Measurements from ENCODE around the gene VPS29. TPM values are rescaled to one million over a fixed set of nuclear protein-coding genes. Genes with fewer than 3 reads are reported as not detected.

VPS29 gene
- polyA plus RNA-seq, 1 of the 3 experiments (the other 2 are of a cell fraction), result 110 TPM

DNA sequence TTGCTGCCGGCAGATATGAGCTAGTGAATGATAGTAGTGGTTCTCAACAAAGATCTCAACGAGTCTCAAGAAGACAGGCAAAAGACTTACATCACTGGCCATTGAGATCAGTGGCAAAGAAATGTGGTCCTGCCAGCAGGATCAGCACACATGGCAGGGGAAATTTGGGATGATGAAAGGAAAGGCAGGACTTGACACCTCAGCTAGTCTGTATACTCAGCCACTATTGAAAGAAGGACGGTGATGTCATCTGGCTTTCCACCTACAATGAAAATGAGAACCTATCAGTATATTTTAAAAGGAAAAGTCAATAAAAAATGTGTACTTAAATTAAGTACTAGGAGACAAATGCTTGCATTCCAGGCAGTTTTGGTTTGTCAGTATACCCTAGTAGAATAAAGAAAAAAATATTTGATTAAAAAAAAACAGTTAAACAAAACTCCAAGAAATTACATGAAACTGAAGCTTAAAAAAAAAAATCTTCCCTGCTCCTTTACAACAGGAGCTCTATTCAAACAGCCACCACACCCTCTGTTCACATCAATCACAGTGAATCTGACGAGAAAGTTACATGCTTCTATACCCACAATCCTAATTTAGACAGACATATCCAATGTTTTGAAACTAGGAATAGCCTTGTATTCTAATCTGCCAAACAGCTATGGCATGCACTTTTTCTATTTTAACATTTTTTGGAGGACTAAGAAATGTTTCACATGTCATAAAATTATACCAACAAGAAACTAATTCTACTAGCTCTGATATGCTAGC lies 35.1 kb upstream of the VPS29 start:
- TF ChIP-seq, protein P1, sequence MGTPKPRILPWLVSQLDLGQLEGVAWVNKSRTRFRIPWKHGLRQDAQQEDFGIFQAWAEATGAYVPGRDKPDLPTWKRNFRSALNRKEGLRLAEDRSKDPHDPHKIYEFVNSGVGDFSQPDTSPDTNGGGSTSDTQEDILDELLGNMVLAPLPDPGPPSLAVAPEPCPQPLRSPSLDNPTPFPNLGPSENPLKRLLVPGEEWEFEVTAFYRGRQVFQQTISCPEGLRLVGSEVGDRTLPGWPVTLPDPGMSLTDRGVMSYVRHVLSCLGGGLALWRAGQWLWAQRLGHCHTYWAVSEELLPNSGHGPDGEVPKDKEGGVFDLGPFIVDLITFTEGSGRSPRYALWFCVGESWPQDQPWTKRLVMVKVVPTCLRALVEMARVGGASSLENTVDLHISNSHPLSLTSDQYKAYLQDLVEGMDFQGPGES (IDR thresholded peaks at IDR 0.05; ENCODE audit: low read depth, low read length), result no peak
- TF ChIP-seq CHD2 (IDR thresholded peaks at IDR 0.05; ENCODE audit: low read length, partially characterized antibody) (no peak), JUND (IDR thresholded peaks at IDR 0.05) (no peak), NFIC (IDR thresholded peaks at IDR 0.05; ENCODE audit: borderline replicate concordance) (no peak), SMC3 (IDR thresholded peaks at IDR 0.05; ENCODE audit: low read depth, low read length) (no peak), RAD21 (IDR thresholded peaks at IDR 0.05; ENCODE audit: low read length) (no peak)
- TF ChIP-seq, protein P2, sequence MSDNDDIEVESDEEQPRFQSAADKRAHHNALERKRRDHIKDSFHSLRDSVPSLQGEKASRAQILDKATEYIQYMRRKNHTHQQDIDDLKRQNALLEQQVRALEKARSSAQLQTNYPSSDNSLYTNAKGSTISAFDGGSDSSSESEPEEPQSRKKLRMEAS (IDR thresholded peaks at IDR 0.05; ENCODE audit: low read depth), result no peak
- Histone ChIP-seq H3K36me3 (replicated peaks in 1 of 2; ENCODE audit: control insufficient read depth in 1 of 2, insufficient read depth in 2 of 2, low read length in 1 of 2) (peaks cover 40 to 45% of the 10 kb centered on the region in 2 experiments), H3K79me2 (ENCODE audit: insufficient read depth) (peaks cover 25% of the 10 kb centered on the region; the same call in 1 of the 2 replicates), H3K9ac (no peak overlapping the region), H4K20me1 (ENCODE audit: insufficient read depth) (no peaks in the 10 kb centered on the region), H3F3A (replicated peaks; ENCODE audit: insufficient read depth) (no peaks in the 10 kb centered on the region), H3K4me2 (no peak overlapping the region), H2AFZ (ENCODE audit: low read depth) (no peak overlapping the region), H3K27me3 (ENCODE audit: insufficient read depth) (no peaks in the 10 kb centered on the region), H3K4me3 (ENCODE audit: low read depth in 2 of 2, low read length in 1 of 2) (no peak overlapping the region), H3K9me2 (no peaks in the 10 kb centered on the region), H3K27ac (ENCODE audit: low read depth in 2 of 2, low read length in 1 of 2) (no peak overlapping the region; a peak in 1 of 4 replicates), H3K9me3 (no peaks in the 10 kb centered on the region), H3K4me1 (ENCODE audit: control insufficient read depth in 1 of 2, insufficient read depth in 2 of 2, low read depth in 1 of 2, low read length in 1 of 2) (peaks cover 0 to 5% of the 10 kb centered on the region in 2 experiments)
- no peak for DNase-seq
- CTCF ChIA-PET, result interaction anchor here (0.9 to 3.1 kb wide), 3 partner anchors 8 to 87 kb away, joined by 3 to 7 read pairs (median 3); partner anchors contain the start of genes ARPC3 and FAM216A
- 93% methylated on average over 4 of the region's 4 CpGs for WGBS (ENCODE audit: low lambda C conversion rate)
- POLR2A ChIA-PET, result no interaction called here

DNA sequence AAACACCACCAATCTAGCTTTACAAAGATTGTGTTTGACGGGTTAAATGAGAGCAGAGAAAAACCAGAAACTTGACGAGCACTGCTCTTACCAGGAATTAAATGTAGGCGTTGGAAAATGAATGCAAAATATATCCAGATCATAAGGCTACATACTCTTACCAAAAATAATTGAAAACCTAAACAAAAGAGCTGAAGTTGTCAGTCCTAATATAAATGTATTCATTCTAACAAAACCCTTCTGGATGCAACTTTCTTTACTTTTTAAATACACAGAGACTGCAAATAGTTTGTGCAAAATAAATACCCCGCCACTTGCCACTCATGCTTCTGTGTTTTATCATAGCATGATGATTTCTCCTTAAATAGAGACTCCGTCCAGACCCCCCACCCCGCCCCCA lies 32.9 kb upstream of the VPS29 start:
- Histone ChIP-seq H3K4me2 (no peak overlapping the region), H3K9me3 (no peaks in the 10 kb centered on the region), H3F3A (replicated peaks; ENCODE audit: insufficient read depth) (no peaks in the 10 kb centered on the region), H3K9ac (no peak overlapping the region), H3K27ac (ENCODE audit: low read depth in 2 of 2, low read length in 1 of 2) (no peak overlapping the region), H3K79me2 (ENCODE audit: insufficient read depth) (peaks cover 15% of the 10 kb centered on the region; the same call in 1 of the 2 replicates), H4K20me1 (ENCODE audit: insufficient read depth) (no peaks in the 10 kb centered on the region), H2AFZ (ENCODE audit: low read depth) (no peak overlapping the region), H3K9me2 (no peaks in the 10 kb centered on the region), H3K4me3 (ENCODE audit: low read depth in 2 of 2, low read length in 1 of 2) (no peak overlapping the region), H3K36me3 (replicated peaks in 1 of 2; ENCODE audit: control insufficient read depth in 1 of 2, insufficient read depth in 2 of 2, low read length in 1 of 2) (peaks cover 40 to 44% of the 10 kb centered on the region in 2 experiments), H3K27me3 (ENCODE audit: insufficient read depth) (no peaks in the 10 kb centered on the region), H3K4me1 (ENCODE audit: control insufficient read depth in 1 of 2, insufficient read depth in 2 of 2, low read depth in 1 of 2, low read length in 1 of 2) (peaks cover 0 to 10% of the 10 kb centered on the region in 2 experiments)
- no peak for DNase-seq
- ChIA-PET POLR2A (no interaction called here), CTCF (interaction anchor here (1.0 to 3.1 kb wide), 3 partner anchors 65 to 85 kb away, joined by 3 to 7 read pairs (median 5); partner anchors contain the start of gene ARPC3)
- WGBS (ENCODE audit: low lambda C conversion rate), result 92% methylated on average over 6 of the region's 6 CpGs
- no peak for TF ChIP-seq RXRA (IDR thresholded peaks at IDR 0.05; ENCODE audit: borderline replicate concordance, low read depth)
- TF ChIP-seq SIN3A (IDR thresholded peaks at IDR 0.05; ENCODE audit: borderline replicate concordance, low read depth, low read length), result no peak
- no peak for TF ChIP-seq EZH2phosphoT487 (IDR thresholded peaks at IDR 0.05; ENCODE audit: borderline replicate concordance, low read depth)
- no peak for TF ChIP-seq CHD2 (IDR thresholded peaks at IDR 0.05; ENCODE audit: low read length, partially characterized antibody)
- no peak for TF ChIP-seq GATA2 (CRISPR knock-in tag; IDR thresholded peaks at IDR 0.05)
- no peak for TF ChIP-seq JUND (IDR thresholded peaks at IDR 0.05)
- TF ChIP-seq MEF2A (IDR thresholded peaks at IDR 0.05; ENCODE audit: borderline replicate concordance, low read depth), result no peak
- TF ChIP-seq NFIC (IDR thresholded peaks at IDR 0.05; ENCODE audit: borderline replicate concordance), result no peak
- no peak for TF ChIP-seq POLR2AphosphoS5 (IDR thresholded peaks at IDR 0.05; ENCODE audit: low read depth, low read length)
- no peak for TF ChIP-seq FOXJ3 (CRISPR knock-in tag; IDR thresholded peaks at IDR 0.05)
- TF ChIP-seq RAD21 (IDR thresholded peaks at IDR 0.05; ENCODE audit: low read length), result no peak
- TF ChIP-seq, protein P3, sequence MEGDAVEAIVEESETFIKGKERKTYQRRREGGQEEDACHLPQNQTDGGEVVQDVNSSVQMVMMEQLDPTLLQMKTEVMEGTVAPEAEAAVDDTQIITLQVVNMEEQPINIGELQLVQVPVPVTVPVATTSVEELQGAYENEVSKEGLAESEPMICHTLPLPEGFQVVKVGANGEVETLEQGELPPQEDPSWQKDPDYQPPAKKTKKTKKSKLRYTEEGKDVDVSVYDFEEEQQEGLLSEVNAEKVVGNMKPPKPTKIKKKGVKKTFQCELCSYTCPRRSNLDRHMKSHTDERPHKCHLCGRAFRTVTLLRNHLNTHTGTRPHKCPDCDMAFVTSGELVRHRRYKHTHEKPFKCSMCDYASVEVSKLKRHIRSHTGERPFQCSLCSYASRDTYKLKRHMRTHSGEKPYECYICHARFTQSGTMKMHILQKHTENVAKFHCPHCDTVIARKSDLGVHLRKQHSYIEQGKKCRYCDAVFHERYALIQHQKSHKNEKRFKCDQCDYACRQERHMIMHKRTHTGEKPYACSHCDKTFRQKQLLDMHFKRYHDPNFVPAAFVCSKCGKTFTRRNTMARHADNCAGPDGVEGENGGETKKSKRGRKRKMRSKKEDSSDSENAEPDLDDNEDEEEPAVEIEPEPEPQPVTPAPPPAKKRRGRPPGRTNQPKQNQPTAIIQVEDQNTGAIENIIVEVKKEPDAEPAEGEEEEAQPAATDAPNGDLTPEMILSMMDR (IDR thresholded peaks at IDR 0.05), result no peak
- TF ChIP-seq, protein P4, sequence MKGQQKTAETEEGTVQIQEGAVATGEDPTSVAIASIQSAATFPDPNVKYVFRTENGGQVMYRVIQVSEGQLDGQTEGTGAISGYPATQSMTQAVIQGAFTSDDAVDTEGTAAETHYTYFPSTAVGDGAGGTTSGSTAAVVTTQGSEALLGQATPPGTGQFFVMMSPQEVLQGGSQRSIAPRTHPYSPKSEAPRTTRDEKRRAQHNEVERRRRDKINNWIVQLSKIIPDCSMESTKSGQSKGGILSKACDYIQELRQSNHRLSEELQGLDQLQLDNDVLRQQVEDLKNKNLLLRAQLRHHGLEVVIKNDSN (IDR thresholded peaks at IDR 0.05; ENCODE audit: borderline replicate concordance, low read depth), result no peak
- TF ChIP-seq, protein P5, sequence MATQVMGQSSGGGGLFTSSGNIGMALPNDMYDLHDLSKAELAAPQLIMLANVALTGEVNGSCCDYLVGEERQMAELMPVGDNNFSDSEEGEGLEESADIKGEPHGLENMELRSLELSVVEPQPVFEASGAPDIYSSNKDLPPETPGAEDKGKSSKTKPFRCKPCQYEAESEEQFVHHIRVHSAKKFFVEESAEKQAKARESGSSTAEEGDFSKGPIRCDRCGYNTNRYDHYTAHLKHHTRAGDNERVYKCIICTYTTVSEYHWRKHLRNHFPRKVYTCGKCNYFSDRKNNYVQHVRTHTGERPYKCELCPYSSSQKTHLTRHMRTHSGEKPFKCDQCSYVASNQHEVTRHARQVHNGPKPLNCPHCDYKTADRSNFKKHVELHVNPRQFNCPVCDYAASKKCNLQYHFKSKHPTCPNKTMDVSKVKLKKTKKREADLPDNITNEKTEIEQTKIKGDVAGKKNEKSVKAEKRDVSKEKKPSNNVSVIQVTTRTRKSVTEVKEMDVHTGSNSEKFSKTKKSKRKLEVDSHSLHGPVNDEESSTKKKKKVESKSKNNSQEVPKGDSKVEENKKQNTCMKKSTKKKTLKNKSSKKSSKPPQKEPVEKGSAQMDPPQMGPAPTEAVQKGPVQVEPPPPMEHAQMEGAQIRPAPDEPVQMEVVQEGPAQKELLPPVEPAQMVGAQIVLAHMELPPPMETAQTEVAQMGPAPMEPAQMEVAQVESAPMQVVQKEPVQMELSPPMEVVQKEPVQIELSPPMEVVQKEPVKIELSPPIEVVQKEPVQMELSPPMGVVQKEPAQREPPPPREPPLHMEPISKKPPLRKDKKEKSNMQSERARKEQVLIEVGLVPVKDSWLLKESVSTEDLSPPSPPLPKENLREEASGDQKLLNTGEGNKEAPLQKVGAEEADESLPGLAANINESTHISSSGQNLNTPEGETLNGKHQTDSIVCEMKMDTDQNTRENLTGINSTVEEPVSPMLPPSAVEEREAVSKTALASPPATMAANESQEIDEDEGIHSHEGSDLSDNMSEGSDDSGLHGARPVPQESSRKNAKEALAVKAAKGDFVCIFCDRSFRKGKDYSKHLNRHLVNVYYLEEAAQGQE (IDR thresholded peaks at IDR 0.05; ENCODE audit: low read depth, low read length), result no peak
